Stimulated activated CD8-positive, alpha-beta memory T cell treated with anti-CD3 and anti-CD28 coated beads, Interleukin-7, amount 100 ng/mL, for 1 hour (primary cell): ENCODE measurements around the gene BUB1.
"Not testable (repeated sequence)": the region's sequence is repeated elsewhere in the genome, so short reads cannot be mapped to it uniquely, and the experiment has no call there.

Source experiments
- DNase-seq, 2 donors: peaks; one replicate each; pipeline ENCODE4 v3.0.0-alpha.2; 2020; ENCODE audit warnings: low read depth in 2 of 2

Gene BUB1

GRCh38 chr2:110591973-110592372 lies 85.9 kb downstream of the BUB1 start:
- DNase-seq = not testable (repeated sequence)

- DNase-seq = not testable (repeated sequence)
Observed at GRCh38 chr2:110589677-110590330, 88.1 kb downstream of the BUB1 start.

GRCh38 chr2:110588520-110588919 lies 89.3 kb downstream of the BUB1 start:
- DNase-seq = not testable (repeated sequence)
